GM12878 (cell line): Measurements from ENCODE around the gene NDUFV3. TPM values are rescaled to one million over a fixed set of nuclear protein-coding genes. Genes with fewer than 3 reads are reported as not detected.

ENCODE experiments used
- ATAC-seq: fragments of 200-7000 bp; cut with Tn5 transposase; 3 replicates; pipeline ENCODE4 v1.9.1; 2020; ENCODE audit warnings: mild to moderate bottlenecking, moderate library complexity
- BruUV-seq: library from RNA; stranded (reverse); fragments of 400-500 nt; replicated peaks from 2 replicates; lab custom pipeline; 2021; lab: Mats Ljungman, UMichigan
- CTCF ChIA-PET: fragments of 300-600 bp; sonication (Branson Sonifier 250); formaldehyde crosslinking; extraction: SDS; loops from one replicate; lab custom pipeline; 2021; ENCODE audit warnings: inconsistent platforms; lab: Yijun Ruan, JAX
- POLR2A ChIA-PET: fragments of 350-600 bp; formaldehyde crosslinking; extraction: SDS; loops from one replicate; lab custom pipeline; 2021; ENCODE audit warnings: inconsistent platforms; lab: Charles Lee
- RAD21 ChIA-PET: fragments of 300-600 bp; sonication (Branson Sonifier 250); formaldehyde crosslinking; loops from one replicate; lab custom pipeline; 2023; ENCODE audit warnings: antibody characterized with exemption; ENCODE audit not compliant: unreplicated experiment; lab: Charles Lee
- SMC1A ChIA-PET: fragments of 300-600 bp; sonication (Branson Sonifier 250); formaldehyde crosslinking; loops from one replicate; lab custom pipeline; 2023; ENCODE audit not compliant: unreplicated experiment, uncharacterized antibody; lab: Charles Lee
- DNase-seq: peaks from one replicate; pipeline ENCODE4 v3.0.0-alpha.2; 2011; ENCODE audit warnings: low read depth, low spot score
- FAIRE-seq: peaks from 3 replicates; lab custom pipeline; 2011; peaks lifted over from hg19 to GRCh38; lab: Jason Lieb, UNC
- H2AFZ ChIP-seq: 2 replicates; pipeline ENCODE4 v1.6.0; 2011; ENCODE audit warnings: low read depth, low read length, control low read depth; ENCODE audit not compliant: control insufficient read depth
- H3K27ac ChIP-seq: 2 replicates; pipeline ENCODE4 v1.5.1; 2011; ENCODE audit warnings: control low read depth; ENCODE audit not compliant: control insufficient read depth, insufficient read depth
- H3K27me3 ChIP-seq, 2 experiments: replicated peaks in 1 of 2; 2 replicates each; pipeline versions ENCODE4 v1.6.0 to v1.6.1; 2011; ENCODE audit warnings: low read length in 1 of 2; ENCODE audit not compliant: control insufficient read depth in 2 of 2, insufficient read depth in 2 of 2
- H3K36me3 ChIP-seq, 2 experiments: 2 replicates each; pipeline ENCODE4 v1.5.1; 2011; ENCODE audit warnings: low read length in 1 of 2; ENCODE audit not compliant: control insufficient read depth in 2 of 2, insufficient read depth in 2 of 2
- H3K4me1 ChIP-seq: 2 replicates; pipeline ENCODE4 v1.6.1; 2011; ENCODE audit warnings: mild to moderate bottlenecking, low read length, moderate library complexity, mixed read lengths; ENCODE audit not compliant: control insufficient read depth, insufficient read depth
- H3K4me2 ChIP-seq: 2 replicates; pipeline ENCODE4 v1.6.0; 2011; ENCODE audit warnings: control low read depth; ENCODE audit not compliant: control insufficient read depth, insufficient read depth
- H3K4me3 ChIP-seq: fragments of 200-600 bp; sonication (generic); 2 replicates; pipeline ENCODE4 v1.5.1; 2016
- H3K79me2 ChIP-seq: 2 replicates; pipeline ENCODE4 v1.6.0; 2011; ENCODE audit warnings: low read length; ENCODE audit not compliant: control insufficient read depth, insufficient read depth
- H3K9ac ChIP-seq: 2 replicates; pipeline ENCODE4 v1.8.0; 2011; ENCODE audit warnings: low read length, control low read depth, mixed read lengths; ENCODE audit not compliant: control insufficient read depth, insufficient read depth
- H3K9me3 ChIP-seq: replicated peaks from 3 replicates; pipeline ENCODE4 v1.5.1; 2011; ENCODE audit warnings: mild to moderate bottlenecking, low read length; ENCODE audit not compliant: control insufficient read depth, insufficient read depth
- H4K20me1 ChIP-seq: 2 replicates; pipeline ENCODE4 v1.6.0; 2011; ENCODE audit not compliant: control insufficient read depth, insufficient read depth
- ASH2L ChIP-seq: fragments of 300-600, 200-600 bp; sonication (generic); IDR thresholded peaks from 2 replicates; pipeline ENCODE4 v1.6.1; 2017; ENCODE audit warnings: low read depth, mild to moderate bottlenecking, borderline replicate concordance
- E2F8 ChIP-seq: fragments of 450-650 bp; IDR thresholded peaks from 2 replicates; pipeline ENCODE4 v1.6.1; 2018; ENCODE audit warnings: mild to moderate bottlenecking, low read depth, moderate library complexity; ENCODE audit not compliant: partially characterized antibody
- ETV6 ChIP-seq, 2 experiments: fragments of 450-650 bp in 1 of 2; IDR thresholded peaks in 1 of 2; conservative IDR thresholded peaks in 1 of 2; 2 replicates each; pipeline ENCODE4 v1.6.1; 2014; ENCODE audit warnings: antibody characterized with exemption in 1 of 2, borderline replicate concordance in 1 of 2, low read depth in 1 of 2, mild to moderate bottlenecking in 1 of 2, moderate library complexity in 1 of 2
- FOXM1 ChIP-seq: IDR thresholded peaks from 2 replicates; pipeline ENCODE4 v1.6.1; 2012; ENCODE audit warnings: low read depth, mild to moderate bottlenecking, inconsistent platforms, low read length, moderate library complexity
- HDGF ChIP-seq: fragments of 450-650 bp; IDR thresholded peaks from 2 replicates; pipeline ENCODE4 v1.6.1; 2016; ENCODE audit warnings: antibody characterized with exemption
- KLF5 ChIP-seq: fragments of 450-650 bp; IDR thresholded peaks from 2 replicates; pipeline ENCODE4 v1.6.1; 2014; ENCODE audit warnings: mild to moderate bottlenecking; ENCODE audit not compliant: partially characterized antibody
- MYC ChIP-seq: IDR thresholded peaks from 2 replicates; pipeline ENCODE4 v1.6.1; 2011; ENCODE audit warnings: mild to moderate bottlenecking, low read length, moderate library complexity, inconsistent platforms; ENCODE audit not compliant: insufficient read depth, insufficient replicate concordance, insufficient read length, severe bottlenecking
- PAX8 ChIP-seq: fragments of 450-650 bp; IDR thresholded peaks from 2 replicates; pipeline ENCODE4 v1.6.1; 2017; ENCODE audit warnings: mild to moderate bottlenecking, moderate library complexity
- POLR2AphosphoS2 ChIP-seq: IDR thresholded peaks from 2 replicates; pipeline ENCODE4 v1.6.1; 2011; ENCODE audit warnings: low read depth, mild to moderate bottlenecking, low read length, improper control_type of control experiment, moderate library complexity
- RB1 ChIP-seq: fragments of 450-650 bp; formaldehyde crosslinking; IDR thresholded peaks from 2 replicates; pipeline ENCODE4 v1.6.1; 2017; ENCODE audit warnings: mild to moderate bottlenecking, borderline replicate concordance
- RUNX3 ChIP-seq: IDR thresholded peaks from 2 replicates; pipeline ENCODE4 v1.6.1; 2012; ENCODE audit warnings: low read length, inconsistent platforms
- SMARCA5 ChIP-seq: fragments of 450-650 bp; IDR thresholded peaks from 2 replicates; pipeline ENCODE4 v1.6.1; 2017; ENCODE audit warnings: mild to moderate bottlenecking
- SPI1 ChIP-seq: IDR thresholded peaks from 2 replicates; pipeline ENCODE4 v1.6.1; 2011; ENCODE audit warnings: low read depth, mild to moderate bottlenecking, low read length, moderate library complexity, borderline replicate concordance; ENCODE audit not compliant: insufficient read depth
- YBX1 ChIP-seq: fragments of 450-650 bp; IDR thresholded peaks from 2 replicates; pipeline ENCODE4 v1.6.1; 2016; ENCODE audit warnings: antibody characterized with exemption
- ZNF384 ChIP-seq: IDR thresholded peaks from 2 replicates; pipeline ENCODE4 v1.6.1; 2012; ENCODE audit warnings: low read depth, mild to moderate bottlenecking, low read length, improper control_type of control experiment, borderline replicate concordance
- WGBS: methylation state at CpG from one replicate; pipeline ENCODE4 v1.1.6; 2016; ENCODE audit warnings: low lambda C conversion rate; ENCODE audit not compliant: insufficient replicate concordance, insufficient coverage; ENCODE audit errors: missing lambda C conversion rate; 5-methylcytosine and 5-hydroxymethylcytosine counted together
- in situ Hi-C: fragments of 300-500 bp; cut with MboI; formaldehyde crosslinking; loops from 9 replicates; pipeline ENCODE4 v1.14.3; 2018; ENCODE audit warnings: mixed read lengths
- intact Hi-C: fragments of 100-400 bp; cut with micrococcal nuclease; formaldehyde crosslinking; loops from one replicate; pipeline ENCODE4 v1.14.2; 2022; ENCODE audit not compliant: unreplicated experiment
- polyA plus RNA-seq, 11 experiments: library from polyadenylated mRNA; depleted of rRNA in 4 of 11; unstranded in 6 of 11; stranded (reverse) in 5 of 11; fragments of >200 nt; fragmentation: Nextera tagmentation in 4 of 11; fragmentation: Illumina TruSeq in 1 of 11; extraction: Ambion mirVana in 4 of 11; extraction: Trizol in 1 of 11; gene quantifications; 1 replicate in 1 of 11; 2 replicates in 10 of 11; pipeline versions ENCODE4 v1.2.1 to v1.2.3, GENCODE V29; 2011 to 2016; ENCODE audit warnings: inconsistent platforms in 2 of 11, missing spikeins in 2 of 11, low read depth in 1 of 11
- total RNA-seq, 4 experiments: library from RNA; depleted of rRNA in 3 of 4; stranded (reverse); fragments of >200 nt in 3 of 4; fragmentation: Illumina TruSeq in 1 of 4; extraction: Trizol in 1 of 4; gene quantifications; 2 replicates each; pipeline versions ENCODE4 v1.2.1 to v1.2.3, GENCODE V29; 2013 to 2021
- TF ChIP-seq, protein P1 (sequence below): IDR thresholded peaks from 2 replicates; pipeline ENCODE4 v1.6.1; 2011; ENCODE audit warnings: mild to moderate bottlenecking, low read depth, low read length, moderate library complexity; ENCODE audit not compliant: insufficient replicate concordance
- TF ChIP-seq, protein P2 (sequence below): IDR thresholded peaks from 2 replicates; pipeline ENCODE4 v1.6.1; 2012; ENCODE audit warnings: low read depth, low read length, improper control_type of control experiment

The NDUFV3 gene
- total and polyA plus RNA-seq, 10 of the 15 experiments (the other 5 are each of a cell fraction or from before 2014, with no cell fraction given) = 7.0 to 44.7 (median 29.9) TPM

DNA sequence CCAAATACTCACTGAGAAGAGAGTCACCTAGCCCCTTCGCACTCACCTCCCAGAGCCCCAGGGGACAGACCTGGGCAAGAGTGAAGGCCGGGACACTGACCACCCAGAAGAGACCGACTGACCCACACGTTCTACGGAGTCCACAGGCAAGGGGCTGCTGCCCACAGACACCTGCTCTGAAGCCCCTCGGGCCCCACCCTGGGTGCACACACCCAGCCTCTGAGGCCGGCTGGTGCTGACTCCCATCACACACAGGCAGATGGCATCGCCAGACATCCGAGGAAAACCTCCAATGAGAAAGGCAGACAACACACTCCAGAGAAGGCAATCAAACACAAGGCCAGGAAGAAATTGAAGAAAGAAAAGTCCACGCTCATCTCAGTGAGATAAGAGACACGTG is 35.9 kb upstream of the NDUFV3 start (continued):
- TF ChIP-seq, protein P1, sequence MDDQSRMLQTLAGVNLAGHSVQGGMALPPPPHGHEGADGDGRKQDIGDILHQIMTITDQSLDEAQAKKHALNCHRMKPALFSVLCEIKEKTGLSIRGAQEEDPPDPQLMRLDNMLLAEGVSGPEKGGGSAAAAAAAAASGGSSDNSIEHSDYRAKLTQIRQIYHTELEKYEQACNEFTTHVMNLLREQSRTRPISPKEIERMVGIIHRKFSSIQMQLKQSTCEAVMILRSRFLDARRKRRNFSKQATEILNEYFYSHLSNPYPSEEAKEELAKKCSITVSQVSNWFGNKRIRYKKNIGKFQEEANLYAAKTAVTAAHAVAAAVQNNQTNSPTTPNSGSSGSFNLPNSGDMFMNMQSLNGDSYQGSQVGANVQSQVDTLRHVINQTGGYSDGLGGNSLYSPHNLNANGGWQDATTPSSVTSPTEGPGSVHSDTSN = no peak
- TF ChIP-seq, all 136 proteins: peak for 0

- no peak for ATAC-seq
- no peak for FAIRE-seq
- H3K27ac ChIP-seq = no peak overlapping the region
- peaks cover 3% of the 10 kb centered on the region; the same call in 1 of the 2 replicates for H4K20me1 ChIP-seq
- intact Hi-C loops (no loop called here), in situ Hi-C loops (no loop called here)
- CTCF ChIA-PET = no interaction called here
- SMC1A ChIA-PET = no interaction called here
- WGBS = 85% methylated on average over 19 of the region's 19 CpGs
- RAD21 ChIA-PET = no interaction called here
- no peak for TF ChIP-seq KLF5
- no peak for TF ChIP-seq ZNF384
- no peak for TF ChIP-seq FOXM1
- no peak for TF ChIP-seq YBX1
- no peak for TF ChIP-seq ASH2L
- TF ChIP-seq, protein P2, sequence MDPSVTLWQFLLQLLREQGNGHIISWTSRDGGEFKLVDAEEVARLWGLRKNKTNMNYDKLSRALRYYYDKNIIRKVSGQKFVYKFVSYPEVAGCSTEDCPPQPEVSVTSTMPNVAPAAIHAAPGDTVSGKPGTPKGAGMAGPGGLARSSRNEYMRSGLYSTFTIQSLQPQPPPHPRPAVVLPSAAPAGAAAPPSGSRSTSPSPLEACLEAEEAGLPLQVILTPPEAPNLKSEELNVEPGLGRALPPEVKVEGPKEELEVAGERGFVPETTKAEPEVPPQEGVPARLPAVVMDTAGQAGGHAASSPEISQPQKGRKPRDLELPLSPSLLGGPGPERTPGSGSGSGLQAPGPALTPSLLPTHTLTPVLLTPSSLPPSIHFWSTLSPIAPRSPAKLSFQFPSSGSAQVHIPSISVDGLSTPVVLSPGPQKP = no peak
- no peak for TF ChIP-seq MYC
- TF ChIP-seq SPI1 = no peak
- TF ChIP-seq RUNX3 = no peak
- TF ChIP-seq ETV6 (conservative IDR thresholded peaks at IDR 0.05 in 1 of 2, IDR thresholded peaks at IDR 0.05 in 1 of 2; ENCODE audit: borderline replicate concordance in 1 of 2, low read depth in 1 of 2) = no peak
- TF ChIP-seq RB1 = no peak
- no peak for TF ChIP-seq E2F8
- TF ChIP-seq PAX8 = no peak
- TF ChIP-seq HDGF = no peak
- no peak for TF ChIP-seq SMARCA5
- no peak for TF ChIP-seq POLR2AphosphoS2
- H3K79me2 ChIP-seq = no peaks in the 10 kb centered on the region; the same call in 1 of the 2 replicates
- H3K4me2 ChIP-seq = no peak overlapping the region
- no peaks in the 10 kb centered on the region for H3K27me3 ChIP-seq
- no peak overlapping the region for H3K4me3 ChIP-seq
- no peak overlapping the region for H2AFZ ChIP-seq
- DNase-seq = no peak
- H3K4me1 ChIP-seq = no peaks in the 10 kb centered on the region
- POLR2A ChIA-PET = no interaction called here
- no TSS peak for BruUV-seq
- H3K9ac ChIP-seq = no peak overlapping the region
- peaks cover 36 to 68% of the 10 kb centered on the region in 2 experiments for H3K36me3 ChIP-seq
- no peaks in the 10 kb centered on the region for H3K9me3 ChIP-seq
These were observed 34.8 kb upstream of the NDUFV3 start for GRCh38 chr21:42858185-42858847.
